Measurements from ENCODE around the gene GREB1. TPM values are rescaled to one million over a fixed set of nuclear protein-coding genes. Genes with fewer than 3 reads are reported as not detected.

GREB1 gene
- total RNA-seq, 1 donor from 2014 or later, result 0.25 TPM

- DNase-seq (ENCODE audit: low read depth), result no peak
These were observed 21.4 kb upstream of the GREB1 start for GRCh38 chr2:11512431-11512830.

DNA sequence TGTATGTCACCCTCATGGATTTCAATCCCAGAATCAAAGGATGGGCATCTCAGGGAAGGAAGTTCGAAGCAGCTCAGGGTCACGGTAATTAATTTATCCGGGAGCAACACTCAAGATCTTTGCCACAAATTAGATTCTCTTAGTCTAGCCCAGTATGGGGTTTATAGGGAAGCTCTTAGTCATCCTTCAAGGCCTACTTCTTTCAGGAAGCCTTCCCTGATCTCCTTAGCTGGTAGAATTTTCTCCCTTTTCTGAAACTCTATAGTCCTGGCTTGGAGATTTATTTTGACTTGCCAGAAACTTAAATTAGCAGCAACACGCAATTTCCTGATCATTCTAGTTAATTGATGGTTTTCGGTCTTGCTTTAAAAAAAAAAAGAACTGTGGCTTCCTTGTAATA lies 20.5 kb upstream of the GREB1 start:
- no peak for DNase-seq (ENCODE audit: low read depth)

- no peak for DNase-seq (ENCODE audit: low read depth)
These were observed 19.6 kb upstream of the GREB1 start for GRCh38 chr2:11514081-11514730.

DNA sequence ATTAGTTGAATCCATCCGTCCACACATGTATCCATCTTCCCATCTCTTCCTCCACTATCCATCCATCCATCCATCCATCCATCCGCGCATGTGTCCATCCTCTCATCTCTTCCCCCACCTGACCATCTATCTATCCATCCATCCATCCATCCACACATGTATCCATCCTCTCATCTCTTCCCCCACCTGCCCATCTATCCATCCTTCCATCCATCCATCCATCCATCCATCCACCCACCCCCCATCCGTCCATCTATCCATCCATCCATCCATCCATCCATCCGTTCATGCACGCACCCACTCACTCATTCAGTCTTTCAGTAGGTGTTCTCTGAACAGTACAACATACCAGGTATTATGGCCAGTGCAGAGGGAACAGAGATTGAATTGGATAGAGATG lies 18.9 kb upstream of the GREB1 start:
- DNase-seq (ENCODE audit: low read depth), result no peak

DNA sequence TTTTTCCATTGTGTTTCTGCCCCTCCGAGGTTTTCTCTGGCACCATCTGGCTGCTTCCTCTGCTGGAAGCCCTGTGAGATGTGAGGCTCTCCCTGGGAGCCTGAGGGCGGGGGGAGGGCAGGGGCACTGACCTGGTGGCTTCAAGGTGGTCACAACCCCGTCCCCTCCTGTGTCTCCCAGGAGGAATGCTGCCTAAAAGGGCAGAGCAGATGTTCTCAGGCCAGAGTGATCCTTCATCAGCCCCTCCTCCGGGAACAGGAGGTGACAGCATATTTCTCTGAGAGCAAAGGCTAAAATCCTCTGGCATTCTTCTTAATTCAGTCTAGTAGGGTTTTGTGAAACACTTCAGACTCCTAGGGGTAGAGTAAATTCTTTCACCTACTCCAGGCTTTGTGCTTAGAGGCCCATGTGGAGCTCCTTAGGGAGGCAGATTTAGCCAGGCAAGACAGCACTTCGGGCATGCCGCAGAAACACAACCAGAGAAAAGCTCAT lies 18.3 kb upstream of the GREB1 start:
- DNase-seq (ENCODE audit: low read depth), result no peak

GRCh38 chr2:11516984-11517648 lies 16.7 kb upstream of the GREB1 start:
- no peak for DNase-seq (ENCODE audit: low read depth)

DNA sequence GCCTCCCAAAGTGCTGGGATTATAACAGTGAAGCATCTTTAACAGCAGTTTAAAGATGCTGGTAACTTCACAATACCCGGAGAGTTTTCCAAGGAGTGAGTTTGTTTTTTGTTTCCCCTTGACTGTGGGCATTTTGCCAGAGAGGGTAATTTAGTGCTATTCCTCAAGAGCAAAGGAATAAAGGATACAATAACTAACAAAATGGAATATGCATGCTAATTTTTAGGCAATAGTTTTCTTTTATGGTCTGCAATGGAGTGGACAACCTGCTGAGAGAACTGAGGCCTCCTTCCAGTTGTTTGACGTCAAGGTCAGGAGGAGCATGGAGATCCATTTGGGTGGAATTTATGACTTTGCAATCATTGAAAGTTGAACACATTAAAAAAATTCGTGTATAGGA lies 15.9 kb upstream of the GREB1 start:
- no peak for DNase-seq (ENCODE audit: low read depth)

GRCh38 chr2:11520092-11520693 lies 13.7 kb upstream of the GREB1 start:
- no peak for DNase-seq (ENCODE audit: low read depth)

DNA sequence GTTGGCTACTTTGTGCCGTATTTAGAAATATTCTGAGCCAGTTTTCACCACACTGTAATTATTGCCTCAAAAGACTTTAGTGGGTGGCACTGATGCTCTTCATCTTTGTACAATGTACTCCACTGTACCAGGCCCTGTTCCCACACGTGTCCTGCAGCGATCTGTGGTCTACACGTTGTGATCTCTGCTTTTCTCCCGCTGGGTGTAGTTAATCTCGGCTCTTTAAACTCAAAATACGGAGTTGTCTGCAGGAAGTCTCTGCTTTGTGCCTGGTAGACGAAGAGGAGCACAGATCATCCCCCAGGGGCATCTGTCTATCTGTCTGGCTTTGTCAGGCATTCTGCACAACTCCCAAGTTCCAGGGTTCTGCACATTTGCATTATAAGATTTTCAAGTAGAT lies 12.1 kb upstream of the GREB1 start:
- DNase-seq (ENCODE audit: low read depth), result no peak

- no peak for DNase-seq (ENCODE audit: low read depth)
These were observed 9.4 kb upstream of the GREB1 start for GRCh38 chr2:11524470-11524869.

GRCh38 chr2:11525762-11526161 lies 8.1 kb upstream of the GREB1 start:
- no peak for DNase-seq (ENCODE audit: low read depth)

- no peak for DNase-seq (ENCODE audit: low read depth)
These were observed 6.8 kb upstream of the GREB1 start for GRCh38 chr2:11527001-11527400.

DNA sequence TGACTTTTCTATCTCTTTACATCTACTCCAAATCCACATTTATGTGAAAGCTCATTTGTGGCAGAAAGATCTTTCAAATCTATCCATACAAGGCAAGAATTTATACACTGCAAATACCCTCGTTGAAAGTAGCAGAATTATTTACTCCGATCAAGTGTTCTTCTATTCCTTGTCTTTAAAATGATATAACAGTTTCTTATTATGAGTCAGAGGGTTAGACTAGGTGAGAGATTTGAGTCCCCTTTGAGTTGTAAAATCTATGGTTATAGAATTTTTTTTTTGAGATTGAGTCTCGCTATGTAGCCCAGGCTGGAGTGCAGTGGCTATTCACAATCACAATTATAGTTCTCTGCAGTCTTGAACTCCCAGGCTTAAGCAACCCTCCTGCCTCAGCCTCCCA lies 5.6 kb upstream of the GREB1 start:
- DNase-seq (ENCODE audit: low read depth), result no peak

DNA sequence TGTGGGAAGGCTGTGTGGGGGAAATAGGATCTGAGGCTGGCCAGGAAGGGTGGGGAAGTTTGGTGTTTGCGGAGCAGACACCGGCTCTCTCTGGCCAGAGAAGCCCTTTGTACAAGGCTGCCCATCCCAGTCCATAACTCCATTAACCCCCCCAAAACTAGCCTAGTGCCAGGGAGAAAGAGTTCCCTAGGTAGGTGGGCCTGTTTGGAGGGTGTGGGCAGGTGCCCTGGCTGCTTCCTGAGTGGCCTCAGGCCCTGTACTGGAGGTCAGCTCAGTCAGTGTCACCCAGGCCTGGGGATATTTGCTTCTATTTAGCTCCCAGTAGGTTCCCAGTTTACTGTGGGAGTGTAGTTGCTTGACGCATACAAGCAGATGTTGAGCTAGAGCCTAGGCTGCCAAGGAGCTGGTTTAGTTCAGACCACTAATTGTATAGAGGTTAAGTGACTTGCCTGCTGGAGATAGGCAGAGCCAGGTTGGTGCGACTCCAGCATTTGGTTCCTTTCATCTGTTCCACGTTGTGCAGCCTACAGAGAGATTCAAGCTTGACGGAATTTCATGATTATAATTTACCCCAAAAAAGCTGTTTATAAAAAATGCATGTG lies 2.9 kb upstream of the GREB1 start:
- no peak for DNase-seq (ENCODE audit: low read depth)

GRCh38 chr2:11532416-11533055 lies 1.3 kb upstream of the GREB1 start:
- no peak for DNase-seq (ENCODE audit: low read depth)

- no peak for DNase-seq (ENCODE audit: low read depth)
These were observed 363 bp downstream of the GREB1 start for GRCh38 chr2:11534071-11534745.

GRCh38 chr2:11534746-11535484 lies 1.1 kb downstream of the GREB1 start:
- DNase-seq (ENCODE audit: low read depth), result no peak

GRCh38 chr2:11535899-11536344 lies 2.1 kb downstream of the GREB1 start:
- DNase-seq (ENCODE audit: low read depth), result no peak

DNA sequence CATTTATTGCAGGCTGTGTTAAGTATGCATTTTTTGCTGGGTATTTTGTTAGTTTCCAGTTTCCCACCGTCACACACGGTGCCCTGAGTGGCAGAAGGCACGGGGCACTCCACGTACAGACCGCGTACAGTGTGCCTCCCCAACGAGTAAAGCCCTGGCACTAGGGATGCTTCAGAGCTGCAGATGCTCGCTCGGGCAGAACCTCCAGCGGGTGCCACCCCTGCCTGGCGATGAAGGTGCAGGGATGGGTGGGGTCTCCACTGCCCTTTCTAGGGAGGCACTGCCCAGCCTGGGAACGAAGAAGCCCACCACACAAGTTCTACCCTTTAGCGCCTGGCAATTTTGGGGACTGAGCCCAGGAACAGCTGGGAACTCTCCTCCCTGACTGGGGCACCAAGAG lies 4.1 kb downstream of the GREB1 start:
- no peak for DNase-seq (ENCODE audit: low read depth)

GRCh38 chr2:11539317-11540147 lies 5.7 kb downstream of the GREB1 start:
- no peak for DNase-seq (ENCODE audit: low read depth)

All from renal cortical epithelial cell (primary cell).